NCI-H82 treated with DMSO at 0.1 percent for 48 hours (cell line): ENCODE results near the gene IL13.
"Not testable (repeated sequence)": the region's sequence is repeated elsewhere in the genome, so short reads cannot be mapped to it uniquely, and the experiment has no call there.

Experiments used
- DNase-seq: peaks from one replicate; lab custom pipeline; 2025; ENCODE audit not compliant: unreplicated experiment; lab: John Stamatoyannopoulos, UW

IL13 gene

DNA sequence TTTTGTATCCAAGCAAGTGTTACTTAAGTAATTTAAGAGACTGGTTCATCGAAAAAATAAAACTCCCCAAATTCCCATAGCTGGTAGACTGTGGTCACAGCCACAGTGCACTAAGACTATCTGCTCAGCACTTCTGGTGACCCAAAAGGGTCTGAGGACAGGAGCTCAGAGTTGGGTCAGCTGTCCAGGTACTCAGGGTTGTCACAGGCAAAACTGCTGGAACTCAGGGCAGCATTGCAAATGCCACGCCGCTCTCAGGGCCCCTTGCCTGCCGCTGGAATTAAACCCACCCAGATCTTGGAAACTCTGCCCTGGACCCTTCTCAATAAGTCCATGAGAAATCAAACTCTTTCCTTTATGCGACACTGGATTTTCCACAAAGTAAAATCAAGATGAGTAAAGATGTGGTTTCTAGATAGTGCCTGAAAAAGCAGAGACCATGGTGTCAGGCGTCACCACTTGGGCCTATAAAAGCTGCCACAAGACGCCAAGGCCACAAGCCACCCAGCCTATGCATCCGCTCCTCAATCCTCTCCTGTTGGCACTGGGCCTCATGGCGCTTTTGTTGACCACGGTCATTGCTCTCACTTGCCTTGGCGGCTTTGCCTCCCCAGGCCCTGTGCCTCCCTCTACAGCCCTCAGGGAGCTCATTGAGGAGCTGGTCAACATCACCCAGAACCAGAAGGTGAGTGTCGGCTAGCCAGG lies at the start of gene IL13:
TSS of gene IL13 (plus strand) at position 498 of the 705 bp plus-strand sequence. CDS start at position 512, 14 bp downstream.
- no peak for DNase-seq

DNA sequence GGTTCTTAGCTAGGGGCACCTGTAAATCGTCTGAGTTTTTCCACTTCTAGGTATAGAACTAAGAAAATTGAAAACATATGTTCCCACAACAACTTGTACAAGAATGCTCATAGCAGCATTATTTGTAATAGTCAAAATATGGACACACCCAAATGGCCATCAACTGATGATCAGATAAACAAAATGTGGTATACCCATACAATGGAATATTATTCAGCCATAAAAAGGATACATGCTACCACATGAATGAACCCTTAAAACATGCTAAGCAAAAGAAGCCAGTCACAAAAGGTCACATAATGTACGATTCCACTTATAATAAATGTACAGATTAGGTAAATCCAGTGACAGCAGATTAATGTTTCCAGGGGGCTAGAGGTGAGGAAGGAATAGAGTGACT lies 46.0 kb upstream of the IL13 start:
- no peak for DNase-seq

DNA sequence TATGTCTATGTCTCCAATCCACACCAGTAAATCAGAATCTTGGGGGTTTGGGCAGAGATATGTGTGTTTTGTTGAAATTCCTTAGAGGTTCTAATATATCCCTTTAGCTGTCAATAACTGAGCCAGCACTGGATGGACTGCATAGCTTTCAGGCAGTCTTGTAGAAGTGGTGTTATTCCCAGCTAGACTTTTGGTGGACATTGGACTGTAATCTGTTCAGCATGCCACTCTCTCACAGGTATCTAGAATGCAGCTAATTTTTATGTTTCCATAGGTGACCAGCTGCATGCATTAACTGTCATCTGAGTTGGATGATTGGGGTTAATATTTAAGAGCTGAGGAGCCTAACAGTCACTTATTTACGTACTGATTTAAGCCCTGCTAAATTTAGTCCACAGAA lies 45.1 kb upstream of the IL13 start:
- no peak for DNase-seq

DNA sequence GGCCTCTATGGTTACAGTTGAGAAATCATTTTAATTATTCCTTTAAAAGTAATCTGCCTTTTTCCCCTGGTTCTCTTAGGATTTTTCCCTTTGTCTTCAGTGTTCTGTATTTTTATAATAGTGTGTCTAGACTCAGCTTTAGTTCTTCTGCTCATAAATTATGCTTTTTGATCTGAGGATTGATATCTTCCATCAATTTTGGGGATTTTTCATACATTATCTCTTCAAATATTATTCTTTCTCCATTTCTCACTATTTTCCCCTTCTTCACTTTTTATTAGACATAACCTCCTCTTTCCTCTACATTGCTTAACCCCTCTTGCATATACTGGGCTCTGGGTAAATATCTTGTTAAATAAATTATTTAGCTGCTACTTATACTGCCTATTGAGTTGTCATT lies 36.3 kb upstream of the IL13 start:
- DNase-seq = no peak

DNA sequence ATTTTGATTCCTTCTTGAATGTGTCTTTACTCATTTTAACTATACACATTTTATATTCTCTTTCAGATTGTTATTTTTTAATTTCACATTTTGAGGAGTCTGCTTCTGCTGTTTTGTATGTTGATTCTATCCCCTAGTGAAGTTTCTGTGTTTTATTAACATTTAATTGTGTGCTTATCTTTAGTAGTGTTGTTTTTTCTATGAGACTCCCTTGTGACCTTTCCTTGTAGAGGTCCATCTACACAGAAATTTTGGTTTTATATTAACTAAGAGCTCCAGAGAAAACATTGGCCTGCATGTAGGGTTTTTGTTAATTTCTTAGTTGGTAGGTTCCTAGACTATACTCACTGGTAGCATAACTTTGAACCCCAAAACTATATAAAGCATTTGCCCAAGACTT lies 35.4 kb upstream of the IL13 start:
- no peak for DNase-seq

DNA sequence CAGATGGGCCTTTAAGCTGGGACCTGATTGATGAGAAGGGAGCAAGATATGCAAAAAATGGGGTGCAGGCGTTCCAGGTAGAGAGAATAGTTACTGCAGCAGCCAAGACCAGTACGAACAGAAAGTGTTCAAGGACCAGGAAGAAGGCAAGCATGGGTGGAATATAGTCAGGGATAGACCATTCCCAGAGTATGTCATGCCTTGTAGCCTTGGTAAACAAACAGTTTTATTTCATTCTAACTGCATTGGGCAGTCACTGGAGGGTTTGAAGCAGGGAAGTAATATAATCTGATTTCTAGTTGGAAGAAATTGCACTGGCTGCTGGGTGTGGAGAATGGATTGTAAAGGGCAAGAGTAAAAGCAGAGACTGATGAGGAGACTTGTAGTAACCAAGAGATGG lies 30.5 kb upstream of the IL13 start:
- no peak for DNase-seq

DNA sequence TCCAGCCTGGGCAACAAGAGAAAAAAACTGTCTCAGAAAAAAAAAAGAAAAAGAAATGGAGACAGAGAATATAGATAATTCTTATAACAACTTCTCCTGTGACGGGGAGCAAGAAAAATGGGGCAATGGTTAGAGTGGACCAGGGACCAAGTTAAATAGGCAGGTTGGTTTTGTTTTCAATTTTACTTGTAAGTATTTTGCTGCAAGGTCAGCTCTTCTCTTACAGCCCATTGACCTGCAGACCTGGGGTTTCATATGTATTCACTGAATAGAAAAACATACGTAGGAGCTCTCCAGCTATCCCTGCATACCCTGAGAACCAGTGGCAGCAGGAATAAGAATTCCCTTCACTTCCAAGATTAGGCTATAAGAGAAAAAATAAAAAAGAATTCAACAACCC lies 29.2 kb upstream of the IL13 start:
- no peak for DNase-seq

DNA sequence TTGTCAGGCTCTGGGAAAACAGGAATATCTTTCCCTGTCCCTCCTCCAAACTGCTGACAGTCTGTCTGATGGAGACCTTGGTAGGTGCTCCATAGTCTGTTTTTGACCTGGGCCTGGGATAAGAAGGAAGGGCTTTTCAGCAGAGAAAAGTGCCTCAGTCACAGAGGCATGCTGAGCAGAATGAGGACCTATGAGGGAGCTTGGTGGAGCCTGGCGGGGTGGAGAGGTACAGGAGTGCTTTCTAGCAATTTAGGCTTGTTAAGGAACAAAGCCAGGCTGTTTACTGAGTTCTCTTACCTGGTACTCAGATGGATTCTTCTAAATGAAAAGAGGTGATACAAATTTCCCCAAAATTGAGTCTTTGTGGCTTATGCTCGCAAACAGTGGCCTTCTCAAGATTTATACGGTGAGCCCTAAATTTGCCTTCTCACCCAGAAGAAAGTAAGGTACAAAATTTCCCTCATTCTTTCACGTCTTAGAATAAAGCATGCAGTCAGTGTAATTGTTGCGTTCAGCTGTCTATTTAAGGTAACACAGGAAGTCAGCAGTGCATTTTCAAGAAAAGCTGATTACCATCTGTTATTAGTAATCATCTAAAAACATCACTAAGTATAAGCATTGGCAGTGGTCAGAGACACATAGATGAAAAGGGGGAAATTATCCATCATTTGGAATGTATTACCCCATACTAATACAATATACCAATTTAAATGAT lies 28.6 kb upstream of the IL13 start:
- no peak for DNase-seq

DNA sequence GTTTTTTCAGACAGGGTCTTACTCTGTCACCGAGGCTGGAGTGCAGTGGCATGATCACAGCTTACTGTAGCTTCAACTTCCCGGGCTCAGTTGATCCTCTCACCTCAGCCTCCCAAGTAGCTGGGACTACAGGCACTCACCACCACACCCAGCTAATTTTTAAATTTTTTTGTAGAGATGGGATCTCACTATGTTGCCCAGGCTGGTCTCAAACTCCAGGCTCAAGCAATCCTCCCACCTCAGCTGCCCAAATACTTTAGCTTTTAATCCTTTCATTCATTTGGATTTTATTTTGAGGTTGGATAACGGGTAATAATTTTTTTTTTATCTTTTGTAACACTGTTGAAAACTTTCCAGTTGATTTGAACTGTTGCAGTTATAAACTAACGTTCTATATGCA lies 24.4 kb upstream of the IL13 start:
- not testable (repeated sequence) for DNase-seq

DNA sequence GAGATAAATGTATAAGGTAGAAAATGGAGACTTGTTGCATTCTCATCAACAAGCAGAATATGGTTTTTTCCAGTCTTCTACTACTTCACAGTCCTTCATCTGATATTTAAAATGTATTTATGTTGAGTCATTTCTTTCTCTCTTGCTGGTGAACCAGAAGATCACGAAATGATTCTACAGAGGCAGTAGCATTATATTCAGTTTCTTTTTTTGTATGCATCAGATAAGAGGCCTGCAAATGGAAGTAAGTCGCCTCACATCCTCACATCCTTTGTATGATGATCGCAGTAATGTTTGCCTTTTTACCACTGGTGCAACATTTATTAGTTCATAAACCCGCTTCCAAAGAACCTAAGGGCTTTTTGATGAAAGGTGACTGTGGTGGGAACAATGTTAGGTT lies 22.1 kb upstream of the IL13 start:
- DNase-seq = no peak

DNA sequence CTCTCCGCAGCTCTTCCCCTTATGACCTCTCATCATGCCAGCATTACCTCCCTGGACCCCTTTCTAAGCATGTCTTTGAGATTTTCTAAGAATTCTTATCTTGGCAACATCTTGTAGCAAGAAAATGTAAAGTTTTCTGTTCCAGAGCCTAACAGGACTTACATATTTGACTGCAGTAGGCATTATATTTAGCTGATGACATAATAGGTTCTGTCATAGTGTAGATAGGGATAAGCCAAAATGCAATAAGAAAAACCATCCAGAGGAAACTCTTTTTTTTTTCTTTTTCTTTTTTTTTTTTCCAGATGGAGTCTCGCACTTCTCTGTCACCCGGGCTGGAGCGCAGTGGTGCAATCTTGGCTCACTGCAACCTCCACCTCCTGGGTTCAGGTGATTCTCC lies 20.7 kb upstream of the IL13 start:
- no peak for DNase-seq

DNA sequence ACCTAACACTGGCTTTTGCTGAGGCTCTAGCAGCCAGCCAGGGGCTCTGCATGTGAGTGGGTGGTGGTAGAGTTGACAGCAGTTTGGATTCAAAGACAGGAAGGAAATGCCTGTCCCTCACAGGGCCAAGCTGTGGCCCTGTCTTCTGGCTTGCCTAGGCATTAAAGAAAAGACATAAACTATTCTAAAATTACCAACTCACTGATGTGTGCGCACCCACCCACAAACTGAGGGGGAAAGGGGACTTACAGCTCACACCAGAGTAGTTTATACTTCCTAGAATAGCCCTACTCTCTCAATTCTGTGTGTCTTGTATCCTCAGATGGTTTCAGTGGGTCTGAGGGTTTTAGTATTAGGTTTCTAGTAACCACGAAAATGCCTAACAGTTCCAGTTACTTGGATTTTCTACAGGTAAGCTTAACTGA lies 18.3 kb upstream of the IL13 start:
- DNase-seq = no peak

DNA sequence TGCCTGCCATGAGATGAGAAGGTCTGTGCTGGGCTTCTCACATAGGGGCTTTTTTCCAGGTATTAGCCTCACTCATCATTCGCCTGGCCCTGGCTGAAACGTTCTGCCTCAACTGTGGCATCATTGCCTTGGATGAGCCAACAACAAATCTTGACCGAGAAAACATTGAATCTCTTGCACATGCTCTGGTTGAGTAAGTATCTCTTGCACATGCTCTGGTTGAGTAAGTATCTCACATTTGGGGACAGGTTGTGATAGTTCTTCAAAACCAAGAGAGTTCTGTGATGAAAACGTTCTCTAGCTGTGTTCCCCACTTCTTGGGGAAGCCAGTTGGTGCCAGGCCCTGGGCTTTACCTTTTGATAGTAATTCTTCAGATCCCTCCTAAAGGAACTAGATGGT lies 17.4 kb upstream of the IL13 start:
- DNase-seq = no peak

DNA sequence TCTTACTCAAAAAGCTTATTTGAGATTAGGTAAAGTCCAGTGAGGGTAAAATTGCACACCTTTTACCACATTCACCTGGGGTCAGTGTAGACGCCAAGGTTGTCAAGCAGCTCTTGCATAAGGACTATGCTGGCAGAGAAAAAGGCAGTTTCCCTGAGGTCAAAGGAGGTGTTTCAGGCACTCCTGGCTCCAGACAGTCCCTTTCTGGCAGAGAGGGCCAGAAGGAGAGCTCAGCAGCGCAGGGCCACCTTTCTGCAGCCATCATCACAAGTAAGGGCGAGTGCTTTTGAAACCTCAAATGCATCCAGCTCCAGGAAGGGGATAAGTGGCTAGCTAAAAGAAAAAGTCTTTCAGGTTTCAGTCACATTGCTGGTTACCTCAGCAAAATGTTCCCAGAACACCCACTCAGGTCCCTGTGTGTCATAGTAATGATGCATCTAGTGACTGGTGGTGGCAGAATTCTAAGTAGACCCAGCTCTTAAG lies 16.7 kb upstream of the IL13 start:
- DNase-seq = no peak

DNA sequence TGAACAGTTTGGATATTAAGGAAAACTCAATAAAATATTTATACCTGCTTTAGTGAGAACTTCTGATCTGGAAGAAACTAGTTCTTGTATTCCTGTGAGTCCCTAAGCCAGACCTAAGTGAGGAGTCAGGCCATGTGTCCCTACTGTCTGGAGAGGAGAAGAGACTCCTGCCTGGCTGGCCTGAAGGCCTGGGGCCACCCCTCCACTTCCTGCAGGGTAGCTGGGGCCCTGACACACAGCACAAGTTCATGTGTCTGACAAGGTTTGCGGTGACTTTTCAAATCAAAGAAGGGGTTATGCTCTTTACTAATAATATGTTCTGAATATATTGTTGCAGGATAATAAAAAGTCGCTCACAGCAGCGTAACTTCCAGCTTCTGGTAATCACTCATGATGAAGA lies 16.1 kb upstream of the IL13 start:
- no peak for DNase-seq

DNA sequence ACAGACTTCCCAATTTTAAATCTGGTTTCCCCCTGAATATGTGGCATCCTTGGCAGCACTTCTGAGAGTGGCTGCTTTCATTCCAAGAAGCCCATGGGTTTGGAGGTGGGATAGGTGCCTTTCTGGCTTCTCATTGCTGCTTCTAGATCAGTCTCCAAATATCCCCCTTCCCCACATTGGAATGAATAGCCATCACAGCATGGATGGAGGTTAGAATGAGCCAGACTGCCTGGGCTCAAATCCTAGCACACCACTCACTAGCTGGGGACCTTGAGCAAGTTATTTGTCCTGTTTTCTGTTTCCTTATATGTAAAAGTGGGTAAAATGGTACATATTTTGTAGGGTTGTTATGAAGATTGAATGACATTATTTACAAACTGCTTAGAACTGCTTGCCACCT lies 13.8 kb upstream of the IL13 start:
- DNase-seq = no peak

DNA sequence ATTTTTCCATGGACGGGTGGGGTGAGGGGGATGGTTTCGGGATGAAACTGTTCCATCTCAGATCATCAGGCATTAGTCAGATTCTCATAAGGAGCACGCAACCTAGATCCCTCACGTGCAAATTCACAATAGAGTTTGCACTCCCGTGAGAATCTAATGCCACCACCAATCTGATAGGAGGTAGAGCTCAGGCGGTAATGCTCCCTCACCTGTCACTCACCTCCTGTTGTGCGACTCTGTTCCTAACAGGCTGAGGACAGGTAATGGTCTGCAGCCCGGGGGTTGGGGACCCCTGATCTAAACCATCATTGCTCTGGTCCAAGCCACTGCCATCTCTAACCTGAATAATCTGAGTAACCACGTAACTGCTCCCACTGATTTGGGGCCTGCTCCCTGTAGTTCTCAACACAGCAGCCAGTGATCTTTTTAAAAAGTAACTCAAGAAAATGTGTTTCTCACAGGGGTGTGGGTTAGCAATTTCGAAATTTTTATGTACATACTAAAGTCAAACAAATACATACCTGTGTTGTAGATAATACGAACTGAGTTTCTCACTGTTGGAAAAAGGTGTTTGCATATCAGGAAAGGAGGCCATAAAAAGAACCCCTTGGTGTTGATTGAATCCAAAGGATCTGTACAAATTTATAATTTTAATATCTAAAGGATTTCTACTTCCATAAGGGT lies 11.2 kb upstream of the IL13 start:
- no peak for DNase-seq

DNA sequence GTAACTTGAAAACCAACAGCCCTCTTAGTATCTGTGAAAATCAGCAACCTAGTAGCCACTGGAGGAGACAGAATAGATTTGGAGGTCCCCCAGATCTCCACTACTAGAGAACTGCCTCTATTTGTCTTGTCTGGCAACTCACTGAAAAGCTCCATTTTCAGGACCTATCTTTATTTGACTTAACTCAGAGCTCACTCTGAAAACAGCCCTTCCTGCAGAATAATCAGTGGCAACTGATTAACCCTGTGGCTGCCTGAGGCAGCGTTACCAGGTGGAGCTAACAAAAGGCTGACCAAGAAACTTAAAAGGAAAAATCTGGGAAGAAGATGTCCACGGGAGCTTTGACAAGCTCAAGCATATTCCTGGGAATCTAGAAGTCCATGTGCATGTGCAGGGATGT lies 10.5 kb upstream of the IL13 start:
- no peak for DNase-seq

DNA sequence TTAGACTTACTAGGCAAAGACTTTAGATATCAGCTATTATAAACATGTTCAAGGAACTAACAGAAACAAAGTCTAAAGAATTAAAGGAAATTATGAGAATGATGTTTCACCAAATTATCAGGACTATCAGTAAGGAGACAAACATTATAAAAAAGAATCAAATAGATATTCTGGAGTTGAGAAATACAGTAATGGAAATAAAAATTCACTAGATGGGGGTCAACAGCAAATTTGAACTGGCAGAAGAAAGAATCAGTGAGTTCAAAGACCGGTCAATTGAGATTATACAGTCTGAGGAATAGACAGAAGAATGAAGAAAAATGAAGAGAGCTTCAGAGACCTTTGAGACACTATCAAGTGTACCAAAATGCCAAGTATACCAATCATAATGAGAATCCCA lies 9.6 kb upstream of the IL13 start:
- no peak for DNase-seq

DNA sequence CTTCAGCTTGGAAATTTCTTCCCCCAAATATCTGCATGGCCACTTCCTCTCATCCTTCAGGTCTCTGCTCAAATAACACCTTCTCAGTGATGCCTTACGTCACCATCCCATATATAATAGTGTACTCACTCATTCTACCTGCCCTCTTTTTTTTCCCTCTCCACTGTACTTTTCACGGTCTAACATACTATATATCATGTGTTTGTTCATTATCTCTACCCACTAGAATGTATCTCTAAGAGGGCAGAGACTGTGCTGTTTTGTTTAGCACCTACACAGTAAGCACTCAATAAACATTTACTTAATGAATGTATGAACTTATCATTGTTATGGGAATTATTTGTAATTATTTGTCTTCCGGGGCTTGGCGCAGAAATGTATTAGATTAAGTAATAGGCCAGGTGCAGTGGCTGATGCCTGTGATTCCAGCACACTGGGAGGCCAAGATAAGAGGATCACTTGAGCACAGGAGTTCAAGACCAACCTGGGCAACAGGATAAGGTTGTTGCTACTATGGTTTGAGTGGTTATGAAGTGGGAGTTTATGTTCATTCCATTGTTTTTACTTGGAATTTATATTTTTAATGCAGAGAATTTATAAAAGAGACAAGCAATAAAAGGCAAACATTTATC lies 6.0 kb upstream of the IL13 start:
- no peak for DNase-seq

DNA sequence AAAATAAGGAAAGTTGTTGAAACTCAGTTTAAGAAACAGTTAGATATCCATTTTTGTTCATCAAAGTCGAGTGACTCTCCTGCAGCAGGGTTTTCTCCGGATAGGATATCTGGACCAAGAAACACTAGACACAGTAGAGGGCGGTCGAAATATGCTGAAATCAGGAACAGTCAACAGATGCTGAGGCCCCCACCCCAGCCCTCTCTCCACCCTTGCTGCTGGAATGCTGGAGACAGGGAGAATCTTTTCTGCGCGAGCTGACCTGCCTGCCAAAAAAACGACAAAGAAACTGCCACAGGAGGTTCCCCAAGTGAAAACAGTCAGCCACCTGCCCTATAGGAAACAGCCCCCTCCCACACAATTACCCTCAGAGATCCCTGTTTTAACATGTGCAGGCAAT lies 4.3 kb upstream of the IL13 start:
- DNase-seq = no peak
